NCI-H345 treated with DMSO at 0.1 percent for 48 hours (cell line): ENCODE data around the gene C2orf92.

ENCODE experiments used
- DNase-seq: peaks from one replicate; lab custom pipeline; 2025; ENCODE audit not compliant: unreplicated experiment; lab: John Stamatoyannopoulos, UW

Gene C2orf92

DNA sequence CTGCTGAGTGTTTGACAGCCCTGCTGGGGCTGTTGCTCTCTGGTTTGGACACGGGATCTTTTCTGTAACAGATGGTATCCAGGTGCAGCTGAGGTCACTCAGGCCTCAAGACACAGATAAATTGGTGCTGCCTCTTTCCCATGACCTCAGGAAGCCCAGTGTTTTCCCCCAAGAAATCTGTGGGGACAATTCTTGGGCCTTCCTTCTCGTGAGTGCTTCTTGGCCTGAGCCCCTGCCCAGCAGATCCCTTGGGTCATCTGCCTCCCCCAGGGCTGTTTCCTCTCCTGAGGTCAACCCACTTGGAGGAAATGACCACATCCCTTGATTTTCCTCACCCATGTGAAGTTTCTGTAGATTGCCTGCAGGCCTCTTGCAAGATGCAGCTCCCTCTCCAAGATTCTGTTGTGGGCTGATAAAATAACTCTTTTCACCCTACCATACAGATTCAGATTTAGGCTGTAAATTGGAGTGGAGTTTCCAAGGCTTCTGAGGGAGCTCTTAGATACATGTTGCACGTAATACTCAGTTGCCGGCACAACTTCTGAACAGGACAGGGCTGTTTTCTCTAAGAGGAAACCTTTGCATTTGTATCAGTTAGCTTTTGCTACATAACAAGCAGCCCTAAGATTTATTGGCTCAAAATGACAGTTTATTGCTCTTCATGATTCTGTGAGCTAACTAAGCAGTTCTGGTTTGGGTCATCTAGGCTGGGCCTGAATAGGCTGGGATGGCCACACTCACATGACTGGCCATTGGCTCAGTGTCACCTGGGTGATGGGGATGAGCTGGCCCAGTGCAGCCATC is 57.0 kb downstream of the C2orf92 start:
- no peak for DNase-seq

DNA sequence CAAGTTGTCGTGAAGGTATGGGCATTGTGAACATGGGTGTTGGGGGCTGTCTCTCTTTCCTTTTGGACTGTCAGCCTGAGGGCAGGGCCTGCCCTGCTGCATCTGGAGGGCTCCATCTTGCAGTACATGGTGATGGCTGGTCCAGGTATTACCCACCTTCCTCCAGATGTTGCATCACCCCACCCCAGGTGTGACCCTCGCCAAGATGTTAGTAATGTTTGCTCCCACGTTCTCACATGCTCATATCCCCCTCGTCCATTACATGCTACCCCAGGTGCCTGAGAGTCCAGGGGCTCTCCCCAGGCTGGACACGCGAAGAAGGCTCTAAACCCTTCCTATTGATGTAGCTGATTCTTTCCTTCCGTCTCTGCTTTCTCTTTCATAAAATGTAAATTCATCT is 57.8 kb downstream of the C2orf92 start:
- DNase-seq = no peak

DNA sequence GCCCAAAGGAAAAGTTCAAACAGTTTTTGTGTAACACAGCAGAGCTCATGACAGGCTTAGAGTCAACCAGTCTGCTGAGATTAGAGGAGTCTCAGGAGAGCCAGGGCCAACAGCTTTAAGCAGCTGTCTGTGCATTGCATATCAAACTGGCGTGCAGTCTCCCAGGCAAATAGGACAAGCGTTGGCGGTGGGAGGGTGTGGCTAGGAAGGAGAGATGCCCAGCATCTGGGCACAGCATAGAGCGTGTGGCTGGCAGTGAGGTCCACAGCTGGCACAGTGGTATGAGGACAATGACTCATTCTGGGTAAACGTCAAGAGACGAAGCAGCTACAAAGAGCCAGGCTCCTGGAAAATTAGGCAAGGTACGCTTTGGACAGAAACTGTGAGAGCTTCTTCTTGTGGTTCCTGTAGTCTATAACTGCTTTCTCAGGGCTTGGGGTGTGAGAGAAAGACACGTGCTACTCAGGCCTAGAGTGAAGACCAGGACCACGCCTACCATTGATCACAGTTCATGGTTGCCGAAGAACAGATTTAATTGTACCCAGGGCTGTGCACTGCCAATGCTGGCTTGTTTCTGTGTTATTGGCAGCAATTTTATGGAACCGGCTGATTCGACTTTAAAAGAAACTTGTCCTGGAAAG is 58.7 kb downstream of the C2orf92 start:
- DNase-seq = no peak

DNA sequence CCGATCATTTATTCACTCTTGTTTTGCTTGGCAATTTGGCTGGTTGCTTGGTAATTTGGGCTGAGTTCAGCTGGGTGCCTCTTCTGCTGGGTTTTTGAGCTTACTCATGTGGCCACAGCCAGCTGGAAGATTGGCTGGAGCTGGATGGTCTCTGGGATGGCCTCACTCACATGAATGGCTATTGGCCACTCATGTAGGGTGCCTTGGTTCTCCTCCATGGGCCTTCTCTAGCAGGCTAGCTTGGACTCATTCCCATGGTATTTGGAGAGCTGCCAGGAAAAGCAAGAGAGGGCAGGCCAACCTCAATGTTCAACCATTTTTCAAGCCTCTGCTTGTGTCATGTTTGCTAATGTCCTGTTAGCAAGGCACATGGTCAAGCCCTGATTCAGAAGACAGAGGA is 60.7 kb downstream of the C2orf92 start:
- DNase-seq = no peak

DNA sequence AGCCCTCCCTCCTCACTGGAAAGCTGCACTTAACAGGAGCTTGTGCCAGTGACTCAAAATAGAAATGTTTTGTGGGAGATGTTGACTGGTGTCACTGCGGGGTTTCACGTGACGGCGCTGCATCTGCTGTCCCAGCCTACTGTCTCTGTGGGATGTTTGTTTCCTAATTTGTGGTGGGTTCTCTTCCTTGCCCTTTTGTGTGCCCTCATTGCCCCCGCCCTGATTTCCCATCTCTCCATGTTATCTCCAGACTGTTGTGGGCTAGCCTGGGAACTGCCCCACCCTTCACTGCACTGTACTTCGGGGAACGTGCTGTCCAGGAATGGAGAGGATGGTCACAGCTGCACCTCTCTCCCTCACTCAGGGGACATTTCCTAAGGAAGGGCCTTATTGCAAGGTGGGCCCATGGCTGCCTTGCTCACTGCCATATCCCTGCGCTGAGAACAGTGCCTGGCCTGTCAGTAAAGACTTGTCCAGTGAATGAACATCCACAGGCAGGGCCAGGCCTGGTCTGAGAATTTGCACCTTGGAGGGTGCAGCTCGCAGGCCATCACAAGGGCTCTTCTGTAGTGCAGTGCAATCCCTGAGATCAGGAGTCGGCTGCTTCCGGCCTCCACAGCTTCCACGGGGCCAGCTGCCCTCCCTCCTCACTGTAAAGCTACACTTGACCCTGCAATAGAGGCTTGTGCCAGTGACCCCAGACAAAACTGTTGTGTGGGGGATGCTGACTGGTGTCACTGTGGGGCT is 61.9 kb downstream of the C2orf92 start:
- DNase-seq = no peak

DNA sequence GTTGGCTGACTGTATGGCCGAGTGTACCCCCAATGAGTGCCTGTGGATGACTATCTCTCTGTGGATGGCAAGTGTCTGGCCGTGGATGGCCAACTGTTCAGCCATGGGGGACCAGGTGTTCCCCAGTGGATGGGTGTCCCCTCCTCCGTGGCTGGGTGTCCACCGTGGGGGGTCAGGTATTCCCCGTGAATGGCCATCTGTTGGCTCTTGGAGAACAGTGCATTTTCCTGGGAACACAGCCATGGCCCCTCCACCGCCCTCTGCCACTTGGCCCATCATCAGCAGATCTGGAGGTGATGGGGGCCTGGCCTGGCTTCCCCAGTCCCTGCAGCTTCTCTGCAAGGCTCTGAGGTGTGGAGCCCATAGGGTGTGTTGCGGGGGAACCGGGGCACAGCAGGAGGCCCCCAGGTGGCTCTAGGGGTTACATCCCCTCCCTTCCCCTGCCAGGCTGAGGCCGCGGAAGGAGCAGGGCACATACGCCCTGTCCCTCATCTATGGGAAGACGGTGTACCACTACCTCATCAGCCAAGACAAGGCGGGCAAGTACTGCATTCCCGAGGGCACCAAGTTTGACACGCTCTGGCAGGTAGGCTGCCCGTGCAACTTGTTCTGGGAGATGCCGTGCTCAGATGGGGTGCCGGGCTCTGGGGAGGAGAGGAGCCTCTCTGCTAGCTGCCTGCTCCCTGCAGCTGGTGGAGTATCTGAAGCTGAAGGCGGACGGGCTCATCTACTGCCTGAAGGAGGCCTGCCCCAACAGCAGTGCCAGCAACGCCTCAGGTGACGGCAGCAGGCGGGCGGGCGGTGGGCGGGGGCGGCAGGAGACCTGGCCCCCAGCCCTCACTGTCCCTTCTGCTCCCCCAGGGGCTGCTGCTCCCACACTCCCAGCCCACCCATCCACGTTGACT is 63.2 kb downstream of the C2orf92 start:
- DNase-seq = no peak

DNA sequence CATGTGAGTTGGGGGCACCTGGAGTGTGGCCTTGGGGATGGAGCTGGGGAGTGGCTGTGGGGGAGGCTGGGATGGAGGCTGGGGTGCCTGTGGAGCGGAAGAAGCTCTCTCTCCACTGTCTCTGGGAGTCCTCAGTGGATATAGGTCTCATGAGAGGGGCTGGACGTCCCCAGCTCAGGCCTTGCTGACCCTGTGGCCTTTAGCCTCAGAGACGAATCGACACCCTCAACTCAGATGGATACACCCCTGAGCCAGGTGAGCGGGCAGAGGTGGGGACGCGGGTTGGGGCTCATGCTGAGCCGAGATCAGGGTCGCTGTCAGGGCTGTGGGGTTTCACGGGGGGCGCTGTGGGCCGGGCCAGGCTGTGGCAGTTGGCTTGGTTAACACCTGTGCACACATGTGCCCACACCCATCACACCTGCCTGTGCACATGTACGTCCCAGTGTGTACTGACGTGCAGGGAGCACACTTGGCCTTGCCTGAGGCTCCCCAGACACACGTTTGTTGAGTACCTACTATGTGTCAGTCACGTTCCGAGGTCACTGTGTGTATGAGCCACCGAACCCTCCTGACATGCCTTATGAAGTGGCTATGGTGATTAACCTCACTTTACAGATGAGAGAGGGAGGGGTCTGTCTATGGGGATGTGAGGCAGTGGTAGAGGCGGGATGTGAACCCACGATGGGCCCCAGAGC is 64.0 kb downstream of the C2orf92 start:
- DNase-seq = no peak

DNA sequence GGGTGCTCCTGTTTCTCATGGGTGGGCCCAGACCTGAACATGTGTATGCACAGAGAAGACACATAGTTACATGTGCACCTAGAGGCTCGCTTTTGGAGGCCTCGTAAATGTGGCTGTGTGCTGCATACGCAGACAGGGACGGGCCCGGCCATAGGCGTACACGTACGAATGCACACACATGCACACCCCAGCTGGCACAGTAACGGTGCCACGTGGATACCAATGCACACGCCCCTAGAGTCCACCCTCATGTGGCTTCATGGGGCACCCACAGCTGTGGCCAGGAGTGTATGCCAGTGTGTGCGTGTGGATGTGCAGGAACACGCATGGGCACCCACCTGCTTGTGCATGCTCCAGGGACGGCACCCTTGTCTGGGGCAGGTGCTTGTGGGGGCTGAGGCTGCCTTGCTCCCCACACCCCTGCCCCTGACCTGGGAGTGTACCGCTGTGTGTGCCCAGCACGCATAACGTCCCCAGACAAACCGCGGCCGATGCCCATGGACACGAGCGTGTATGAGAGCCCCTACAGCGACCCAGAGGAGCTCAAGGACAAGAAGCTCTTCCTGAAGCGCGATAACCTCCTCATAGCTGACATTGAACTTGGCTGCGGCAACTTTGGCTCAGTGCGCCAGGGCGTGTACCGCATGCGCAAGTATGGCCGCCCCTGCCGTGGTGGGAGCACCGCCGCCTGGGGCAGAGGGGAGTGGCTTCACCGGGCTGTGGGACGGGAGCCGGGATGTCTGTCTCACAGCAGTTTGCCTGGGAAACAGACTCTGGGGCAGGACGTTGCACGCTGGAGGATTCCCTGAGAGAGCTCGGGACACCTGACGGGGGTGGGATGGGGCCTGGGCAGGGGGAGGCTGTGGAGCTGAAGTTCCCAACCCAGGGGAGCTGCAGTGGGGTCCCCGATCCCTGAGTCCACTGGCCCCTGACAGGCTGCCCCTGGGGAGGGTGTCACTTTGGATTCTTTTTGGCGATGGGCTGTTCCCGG is 64.8 kb downstream of the C2orf92 start:
- no peak for DNase-seq

DNA sequence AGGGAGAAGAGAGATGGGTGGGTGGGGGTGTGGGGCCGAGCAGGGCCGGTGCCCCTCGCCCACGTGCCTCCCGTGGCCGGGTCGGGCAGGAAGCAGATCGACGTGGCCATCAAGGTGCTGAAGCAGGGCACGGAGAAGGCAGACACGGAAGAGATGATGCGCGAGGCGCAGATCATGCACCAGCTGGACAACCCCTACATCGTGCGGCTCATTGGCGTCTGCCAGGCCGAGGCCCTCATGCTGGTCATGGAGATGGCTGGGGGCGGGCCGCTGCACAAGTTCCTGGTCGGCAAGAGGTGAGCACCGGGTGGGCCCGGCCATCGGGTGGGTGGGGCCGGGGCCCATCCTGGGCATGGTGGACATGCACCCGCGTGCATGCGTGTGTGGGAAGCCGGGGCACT is 65.6 kb downstream of the C2orf92 start:
- no peak for DNase-seq

DNA sequence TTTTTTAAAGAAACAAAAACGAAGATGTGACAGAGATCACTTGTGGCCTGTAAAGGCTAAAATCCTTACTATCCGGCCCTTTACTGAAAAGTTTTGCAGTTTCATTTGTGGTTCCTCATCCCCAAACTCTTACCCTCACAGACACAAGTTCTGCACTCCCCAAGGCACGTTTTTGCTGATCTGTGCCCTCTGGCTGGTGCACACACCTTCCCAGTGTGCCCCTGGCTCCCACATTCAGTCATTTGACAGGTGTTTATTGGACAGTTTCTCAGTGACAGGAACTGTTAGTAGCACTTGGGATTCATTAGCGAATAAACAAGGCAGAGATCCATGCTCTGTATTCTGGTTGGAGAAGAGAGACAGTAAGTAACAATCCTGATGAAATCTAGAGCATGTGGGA is 66.7 kb downstream of the C2orf92 start:
- no peak for DNase-seq

DNA sequence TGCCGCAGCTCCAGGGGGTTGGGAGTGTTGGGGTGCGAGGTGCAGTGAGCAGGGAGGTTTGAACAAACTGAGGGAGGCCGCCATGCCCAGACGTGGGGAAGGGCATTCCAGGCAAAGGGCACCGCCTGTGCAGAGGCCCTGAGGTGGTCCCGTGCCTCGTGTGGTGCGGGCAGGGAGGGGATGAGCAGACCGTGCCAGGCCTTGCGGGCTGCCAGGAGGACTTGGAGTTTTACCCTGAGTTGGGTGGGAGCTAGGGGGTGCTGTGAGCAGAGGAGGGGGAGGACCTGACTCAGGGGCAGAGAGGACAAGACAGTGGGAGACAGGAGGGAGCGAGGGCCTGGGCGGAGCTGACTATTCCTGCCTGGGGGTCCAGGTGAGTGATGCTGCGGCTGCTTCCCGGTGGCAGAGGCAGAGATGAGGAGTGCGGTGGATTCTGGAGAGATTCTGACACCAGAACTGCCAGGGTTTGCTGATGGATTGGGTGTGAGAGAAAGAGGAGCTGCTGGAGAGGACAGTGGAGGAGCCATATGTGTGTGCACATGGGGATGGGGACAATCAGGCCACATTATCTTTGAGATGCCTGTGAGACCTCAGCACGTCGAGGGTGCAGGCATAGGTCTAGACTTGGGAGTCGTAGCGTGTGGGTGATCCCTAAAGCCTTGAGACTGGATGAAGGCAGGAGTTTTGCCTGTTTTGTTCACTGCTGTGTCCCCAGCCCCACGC is 67.3 kb downstream of the C2orf92 start:
- DNase-seq = no peak

DNA sequence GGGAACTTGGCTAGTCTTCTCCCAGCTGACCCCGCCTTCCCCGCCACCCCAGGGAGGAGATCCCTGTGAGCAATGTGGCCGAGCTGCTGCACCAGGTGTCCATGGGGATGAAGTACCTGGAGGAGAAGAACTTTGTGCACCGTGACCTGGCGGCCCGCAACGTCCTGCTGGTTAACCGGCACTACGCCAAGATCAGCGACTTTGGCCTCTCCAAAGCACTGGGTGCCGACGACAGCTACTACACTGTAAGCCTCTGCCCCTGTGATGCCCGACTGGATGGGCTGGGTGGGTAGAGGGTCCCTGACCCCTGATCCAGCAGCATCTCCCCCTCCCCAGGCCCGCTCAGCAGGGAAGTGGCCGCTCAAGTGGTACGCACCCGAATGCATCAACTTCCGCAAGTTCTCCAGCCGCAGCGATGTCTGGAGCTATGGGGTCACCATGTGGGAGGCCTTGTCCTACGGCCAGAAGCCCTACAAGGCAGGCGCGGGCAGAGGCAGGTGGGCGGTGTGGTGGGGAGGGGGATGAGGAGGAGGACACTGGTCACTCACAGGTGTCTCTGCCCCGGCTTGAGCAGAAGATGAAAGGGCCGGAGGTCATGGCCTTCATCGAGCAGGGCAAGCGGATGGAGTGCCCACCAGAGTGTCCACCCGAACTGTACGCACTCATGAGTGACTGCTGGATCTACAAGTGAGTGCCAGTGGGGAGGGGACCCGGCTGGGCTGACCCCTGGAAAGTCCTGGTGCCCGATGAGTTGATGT is 68.1 kb downstream of the C2orf92 start:
- DNase-seq = no peak

DNA sequence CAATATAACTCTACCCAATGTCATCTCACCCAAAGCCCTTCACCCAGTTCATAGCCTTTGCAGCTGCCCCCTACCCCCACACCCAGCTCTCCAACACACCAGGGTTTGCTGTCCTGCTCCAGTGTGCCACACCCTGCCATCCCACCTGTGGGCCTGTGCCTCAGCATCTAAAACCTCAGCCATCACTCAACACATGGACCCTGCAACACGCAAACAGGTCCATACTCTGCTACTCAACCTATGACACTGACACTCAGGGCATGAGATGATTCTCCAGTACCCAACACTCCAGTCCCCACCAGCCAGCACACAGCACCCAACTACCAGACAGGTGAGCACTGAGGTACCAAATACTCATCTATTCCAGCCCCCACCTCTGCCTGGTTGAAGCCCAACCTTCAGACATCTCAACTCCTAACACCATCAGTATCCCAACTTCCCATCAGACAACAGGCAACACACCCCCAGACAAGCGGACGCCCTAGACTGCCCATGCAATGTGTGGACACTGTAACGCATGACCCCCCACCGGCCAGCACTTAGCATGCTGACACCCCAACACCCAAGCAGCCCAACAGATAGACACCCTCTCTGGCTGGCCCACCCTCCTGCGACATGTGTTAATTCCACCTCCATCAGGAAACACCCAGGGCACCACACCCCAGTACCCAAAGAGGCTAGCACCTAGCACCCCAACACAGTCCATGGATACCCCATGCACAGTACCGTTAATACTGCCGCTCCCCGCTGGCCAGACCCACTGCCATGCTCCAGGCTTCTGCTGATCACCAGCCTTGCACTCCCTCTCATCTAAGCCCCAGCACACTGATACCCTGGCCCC is 68.9 kb downstream of the C2orf92 start:
- DNase-seq = no peak

DNA sequence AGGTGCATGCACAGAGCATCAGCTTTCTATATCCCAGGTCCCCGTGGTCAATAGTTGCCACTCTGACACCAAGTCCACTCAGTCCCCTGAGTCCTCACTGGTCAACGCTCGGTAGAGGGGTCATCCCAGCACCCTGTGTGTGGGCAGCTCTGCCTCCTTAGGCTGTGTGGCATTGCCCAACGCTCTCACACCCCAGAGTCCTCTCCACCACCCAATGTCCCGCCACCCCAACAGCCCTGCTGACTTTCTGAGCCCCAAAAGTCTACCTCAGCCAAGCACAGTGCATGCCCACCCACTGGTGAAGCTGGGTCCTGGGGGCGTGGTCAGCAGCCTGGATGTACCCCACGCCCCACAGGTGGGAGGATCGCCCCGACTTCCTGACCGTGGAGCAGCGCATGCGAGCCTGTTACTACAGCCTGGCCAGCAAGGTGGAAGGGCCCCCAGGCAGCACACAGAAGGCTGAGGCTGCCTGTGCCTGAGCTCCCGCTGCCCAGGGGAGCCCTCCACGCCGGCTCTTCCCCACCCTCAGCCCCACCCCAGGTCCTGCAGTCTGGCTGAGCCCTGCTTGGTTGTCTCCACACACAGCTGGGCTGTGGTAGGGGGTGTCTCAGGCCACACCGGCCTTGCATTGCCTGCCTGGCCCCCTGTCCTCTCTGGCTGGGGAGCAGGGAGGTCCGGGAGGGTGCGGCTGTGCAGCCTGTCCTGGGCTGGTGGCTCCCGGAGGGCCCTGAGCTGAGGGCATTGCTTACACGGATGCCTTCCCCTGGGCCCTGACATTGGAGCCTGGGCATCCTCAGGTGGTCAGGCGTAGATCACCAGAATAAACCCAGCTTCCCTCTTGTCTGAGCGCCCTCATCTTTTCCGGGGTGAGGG is 69.7 kb downstream of the C2orf92 start:
- no peak for DNase-seq

DNA sequence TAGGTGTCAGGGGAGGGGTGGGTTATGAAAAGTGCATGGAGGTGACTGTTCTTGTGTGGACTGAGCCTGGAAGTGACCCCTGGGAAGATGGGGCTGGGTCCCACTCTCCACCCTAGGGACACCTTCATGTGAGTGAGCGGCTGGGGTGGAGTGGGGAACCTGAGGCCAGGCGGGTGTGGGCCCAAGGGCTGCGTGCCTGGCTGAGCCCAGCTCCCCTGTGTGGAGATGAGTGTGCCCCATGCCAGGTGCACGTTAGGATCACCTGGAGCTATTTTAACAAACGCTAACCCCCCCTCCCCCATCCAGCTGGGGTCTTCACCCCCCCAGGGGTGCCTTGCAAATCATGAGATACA is 70.4 kb downstream of the C2orf92 start:
- DNase-seq = no peak

DNA sequence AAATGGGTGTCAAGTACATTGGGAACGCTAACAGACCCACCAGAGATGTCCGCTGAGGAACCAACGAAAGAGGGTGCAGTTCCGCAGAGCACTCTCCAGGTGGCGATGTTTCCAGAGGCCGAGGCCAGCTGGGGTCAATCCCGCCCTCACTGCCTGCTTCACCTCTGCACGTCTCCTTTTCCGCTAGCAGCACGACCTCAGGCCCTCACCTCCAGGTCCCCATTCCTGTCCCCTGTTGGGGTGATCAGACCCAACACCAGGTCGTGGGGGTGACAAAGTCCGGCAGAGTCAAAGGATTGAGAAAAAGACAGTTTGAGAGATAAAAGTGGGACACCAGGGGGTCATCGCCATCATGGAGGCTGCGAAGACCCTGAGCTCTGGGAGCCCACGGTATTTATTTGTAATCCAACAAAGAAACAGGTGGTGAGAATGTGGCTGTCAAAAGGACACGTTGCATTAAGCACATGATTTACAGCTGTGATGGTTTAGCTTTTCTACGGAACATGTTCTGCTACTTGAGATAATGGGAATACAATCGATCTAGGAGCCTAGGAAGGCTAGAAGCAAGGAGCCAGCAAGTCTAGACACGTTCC is 71.2 kb downstream of the C2orf92 start:
- DNase-seq = peak; percentile 85
